ENCODE data around the gene CCDC195. TPM values are rescaled to one million over a fixed set of nuclear protein-coding genes. Genes with fewer than 3 reads are reported as not detected.

The CCDC195 gene, protein sequence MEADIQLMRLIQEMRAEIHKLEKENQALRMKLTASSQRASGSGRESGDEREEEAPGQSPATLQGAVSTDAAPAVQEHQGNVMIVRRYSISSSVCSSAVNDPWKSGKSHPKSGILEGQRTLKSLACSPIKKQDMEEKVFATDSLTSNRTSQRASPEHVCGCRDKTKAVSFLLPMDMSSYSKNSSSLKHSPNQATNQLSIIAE
- not detected in 2 replicates for total RNA-seq

GRCh38 chr2:224716201-224716600, at the start of gene CCDC195:
Gene CCDC195, minus strand, starts transcription at chr2:224716365. Its CDS starts 0 bp downstream, at chr2:224716365.

Other genes with a start within 250 kb of the CCDC195 start
- gene CUL3, start 131.0 kb downstream of the CCDC195 start, total RNA-seq = 60.4 and 71.9 TPM in 2 replicates